HL-60/S4 treated with retinoic acid at 250 ng/mL for 4 days and 3 days (cell line): ENCODE data around the gene RAD52.
"Not testable (repeated sequence)": the region's sequence is repeated elsewhere in the genome, so short reads cannot be mapped to it uniquely, and the experiment has no call there.

Experiments used
- in situ Hi-C: fragments of 300-500 bp; cut with MboI; formaldehyde crosslinking; loops from 2 replicates; pipeline ENCODE4 v1.7.0; 2022; ENCODE audit warnings: low sequenced_read_pairs

Gene RAD52

DNA sequence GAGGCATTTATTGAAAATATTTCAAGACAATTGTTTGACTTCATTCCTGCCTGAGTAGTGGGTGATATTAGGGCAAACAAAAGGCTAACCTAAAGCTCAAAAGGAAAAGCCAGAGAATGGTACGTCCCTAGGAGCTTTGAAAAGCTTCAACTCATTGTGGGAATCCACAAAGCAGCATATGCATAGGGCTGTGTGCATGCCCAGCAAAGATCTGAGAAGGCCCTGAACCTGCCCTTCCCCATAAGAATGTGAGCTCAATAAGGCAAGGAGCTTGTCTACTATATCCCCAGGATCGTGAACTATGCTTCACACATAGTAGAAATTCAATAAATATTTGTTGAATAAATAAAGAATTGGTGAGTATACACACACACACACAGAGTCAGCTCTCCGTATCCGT is 19.1 kb upstream of the RAD52 start:
- in situ Hi-C loops = no loop called here

DNA sequence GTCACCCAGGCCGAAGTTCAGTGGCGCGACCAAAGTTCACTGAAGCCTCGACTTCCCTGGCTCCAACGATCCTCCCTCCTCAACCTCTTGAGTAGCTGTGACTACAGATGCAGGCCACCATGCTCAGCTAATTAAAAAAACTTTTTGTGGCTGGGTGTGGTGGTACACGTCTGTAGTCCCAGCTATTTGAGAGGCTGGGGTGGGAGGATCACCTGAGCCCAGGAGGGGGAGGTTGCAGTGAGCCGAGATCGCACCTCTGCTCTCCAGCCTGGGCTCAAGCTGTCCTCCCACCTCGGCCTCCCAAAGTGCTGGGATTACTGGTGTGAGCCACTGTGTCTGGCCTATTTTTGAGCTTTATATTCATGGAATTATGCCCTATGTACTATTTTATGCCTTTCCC is 18.1 kb upstream of the RAD52 start:
- in situ Hi-C loops = no loop called here

DNA sequence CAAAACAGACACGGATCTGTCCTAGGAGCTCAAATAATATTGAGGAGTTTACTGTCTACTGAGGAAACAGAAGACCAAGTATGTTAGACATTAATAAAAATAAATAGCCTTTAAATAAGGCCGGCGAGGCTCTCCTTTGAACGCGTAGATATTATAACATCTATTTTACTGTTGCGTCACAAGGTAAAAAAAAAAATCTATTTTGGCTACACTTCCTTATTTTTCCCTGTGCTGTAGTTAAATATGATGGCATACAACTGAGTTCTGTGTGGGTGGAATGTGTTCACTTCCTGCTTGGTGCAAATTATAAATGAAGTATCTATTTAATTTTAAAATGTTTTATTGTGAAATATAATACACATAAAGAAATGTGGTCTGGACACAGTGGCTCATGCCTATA is 17.2 kb upstream of the RAD52 start:
- in situ Hi-C loops = no loop called here

- in situ Hi-C loops = no loop called here
These were observed 9.2 kb upstream of the RAD52 start for GRCh38 chr12:958588-959123.

DNA sequence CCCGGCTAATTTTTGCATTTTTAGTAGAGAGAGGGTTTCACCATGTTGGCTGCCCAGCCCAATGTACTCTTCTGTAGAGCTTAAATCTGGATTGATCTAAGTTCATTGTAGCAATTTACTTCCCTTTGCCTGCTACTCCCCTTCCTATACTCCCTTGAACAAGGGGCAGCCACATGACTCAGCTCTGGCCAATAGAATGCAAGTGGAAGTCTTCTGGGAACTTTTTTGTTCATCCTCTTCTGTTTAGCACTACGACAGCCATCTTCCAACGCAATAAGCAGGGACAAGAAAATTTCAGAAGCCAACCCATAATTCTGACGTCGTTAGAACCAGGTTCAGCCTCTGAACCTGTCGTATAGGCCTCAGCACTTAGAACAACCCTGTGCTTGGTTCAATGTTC is 6.4 kb upstream of the RAD52 start:
- in situ Hi-C loops = no loop called here

DNA sequence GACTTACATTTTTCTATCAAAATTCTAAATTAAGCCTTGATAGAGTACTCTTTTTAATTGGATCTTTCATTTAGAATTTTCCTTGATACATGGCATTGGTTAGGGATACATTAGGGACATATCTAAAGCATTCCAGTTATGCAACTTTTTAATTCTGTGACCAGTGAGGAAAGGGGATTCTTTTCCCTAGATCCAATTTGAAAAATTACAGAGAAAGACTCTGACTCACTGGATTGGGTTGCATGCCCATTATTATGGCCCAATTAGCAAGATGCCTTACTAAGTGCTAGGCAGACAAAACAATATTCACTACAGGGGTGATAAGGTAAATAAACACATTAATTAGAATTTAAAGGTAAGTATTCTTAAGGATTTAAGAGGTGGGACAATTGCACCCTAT is 5.2 kb upstream of the RAD52 start:
- in situ Hi-C loops = no loop called here

DNA sequence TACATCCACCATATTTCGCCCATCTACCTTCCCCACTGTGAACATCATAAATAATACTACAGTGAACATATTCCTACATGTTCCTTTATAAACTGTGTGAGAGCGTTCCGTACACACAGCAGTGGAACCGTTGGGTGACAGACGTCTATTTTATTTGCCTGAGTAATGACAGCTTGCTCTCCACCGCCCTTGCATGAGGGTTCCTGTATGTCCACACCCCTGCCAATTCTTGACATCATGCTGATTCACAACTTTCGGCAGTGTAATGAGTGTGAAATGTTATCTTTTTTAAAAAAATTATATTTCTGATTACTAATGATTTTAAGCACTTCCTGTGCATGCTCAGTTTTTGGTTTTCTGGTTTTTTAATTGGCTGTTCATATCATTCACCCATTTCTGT is 4.3 kb upstream of the RAD52 start:
- in situ Hi-C loops = no loop called here

- in situ Hi-C loops = no loop called here
These were observed 1.7 kb upstream of the RAD52 start for GRCh38 chr12:951176-951575.

DNA sequence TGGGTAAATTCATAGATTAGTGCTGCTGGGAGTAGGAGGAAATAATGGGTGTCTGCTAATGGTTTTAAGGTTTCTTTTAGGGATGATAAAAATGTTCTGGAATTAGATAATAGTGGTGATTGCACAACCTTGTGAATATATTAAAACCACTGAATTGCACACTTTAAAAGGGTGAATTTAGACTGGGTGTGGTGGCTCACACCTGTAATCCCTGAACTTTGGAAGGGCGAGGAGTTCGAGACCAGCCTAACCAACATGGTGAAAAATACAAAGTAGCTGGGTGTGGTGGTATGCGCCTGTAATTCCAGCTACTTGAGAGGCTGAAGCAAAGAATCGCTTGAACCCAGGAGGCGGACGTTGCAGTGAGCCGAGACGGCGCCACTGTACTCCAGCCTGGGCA is 1.3 kb downstream of the RAD52 start:
- in situ Hi-C loops = no loop called here

GRCh38 chr12:946631-947030 is 2.9 kb downstream of the RAD52 start:
- in situ Hi-C loops = no loop called here

GRCh38 chr12:946212-946611 is 3.3 kb downstream of the RAD52 start:
- in situ Hi-C loops = no loop called here

- in situ Hi-C loops = no loop called here
These were observed 5.3 kb downstream of the RAD52 start for GRCh38 chr12:944211-944610.

GRCh38 chr12:943051-943450 is 6.4 kb downstream of the RAD52 start:
- in situ Hi-C loops = no loop called here

GRCh38 chr12:938810-939209 is 10.7 kb downstream of the RAD52 start:
- in situ Hi-C loops = no loop called here

DNA sequence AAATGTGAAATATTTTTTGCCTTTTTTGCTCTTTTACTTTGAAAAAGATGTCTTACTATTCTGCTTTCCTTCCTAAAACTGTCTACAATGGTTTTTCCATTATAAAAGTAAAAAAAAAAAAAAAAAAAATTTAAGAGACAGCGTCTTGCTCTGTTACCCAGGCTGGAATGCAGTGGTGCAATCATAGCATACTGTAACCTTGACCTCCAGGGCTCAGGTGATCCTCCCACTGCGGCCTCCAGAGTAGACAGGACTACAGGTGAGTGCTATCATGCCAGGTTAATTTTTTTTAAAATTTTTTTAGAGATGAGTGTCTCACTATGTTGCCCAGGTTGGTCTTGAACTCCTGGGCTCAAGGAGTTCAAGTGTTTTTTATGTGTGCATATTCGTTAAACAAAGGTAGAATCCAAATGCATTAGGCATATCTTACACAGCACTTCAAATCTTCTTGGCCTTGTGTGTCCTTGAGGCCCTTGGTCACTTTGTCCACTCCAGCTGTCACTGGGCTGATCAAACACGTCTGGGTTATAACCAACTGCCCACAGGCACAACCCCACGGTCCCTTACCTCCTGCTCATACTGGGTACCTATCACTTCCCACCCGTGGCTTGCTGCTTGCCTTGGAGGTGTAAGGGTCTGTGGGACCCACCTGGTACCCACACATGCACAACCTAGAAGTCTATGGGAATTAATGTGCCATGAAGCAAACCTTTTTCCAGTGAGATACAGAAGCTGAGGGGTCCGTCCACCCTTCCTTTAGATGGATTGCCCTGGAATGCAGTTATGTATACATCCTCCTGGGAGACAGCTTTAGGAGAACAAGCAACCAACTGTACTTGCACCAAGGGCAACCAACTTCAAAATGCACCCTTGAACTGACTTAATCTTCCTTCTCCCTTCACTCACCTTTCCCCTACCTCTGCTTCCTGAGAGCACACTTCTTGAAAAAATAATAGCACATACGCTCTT is 12.8 kb downstream of the RAD52 start:
- in situ Hi-C loops = no loop called here

- in situ Hi-C loops = not testable (repeated sequence)
These were observed 13.6 kb downstream of the RAD52 start for GRCh38 chr12:935891-936290.

DNA sequence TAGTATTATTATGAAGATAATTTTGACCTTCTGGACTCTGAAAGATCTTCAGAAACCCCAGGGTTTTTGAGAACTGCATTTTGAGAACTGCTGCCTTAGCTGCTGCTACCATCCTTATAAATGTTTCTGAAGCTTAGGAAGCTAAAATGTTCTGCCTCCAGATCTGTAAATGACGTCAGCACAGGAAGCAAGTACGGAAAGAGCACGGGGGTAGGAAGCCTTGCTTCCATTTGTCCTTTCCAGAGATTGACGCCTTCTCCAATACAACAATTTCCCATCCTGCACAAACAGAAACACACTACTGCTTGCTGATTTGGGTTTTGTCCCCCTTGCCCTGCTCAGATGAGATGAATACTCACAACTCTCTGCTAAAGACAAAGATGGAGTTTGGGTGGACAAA is 17.9 kb downstream of the RAD52 start:
- in situ Hi-C loops = no loop called here

- in situ Hi-C loops = no loop called here
These were observed 18.4 kb downstream of the RAD52 start for GRCh38 chr12:931060-931459.

- in situ Hi-C loops = no loop called here
These were observed 22.9 kb downstream of the RAD52 start for GRCh38 chr12:926641-927040.

DNA sequence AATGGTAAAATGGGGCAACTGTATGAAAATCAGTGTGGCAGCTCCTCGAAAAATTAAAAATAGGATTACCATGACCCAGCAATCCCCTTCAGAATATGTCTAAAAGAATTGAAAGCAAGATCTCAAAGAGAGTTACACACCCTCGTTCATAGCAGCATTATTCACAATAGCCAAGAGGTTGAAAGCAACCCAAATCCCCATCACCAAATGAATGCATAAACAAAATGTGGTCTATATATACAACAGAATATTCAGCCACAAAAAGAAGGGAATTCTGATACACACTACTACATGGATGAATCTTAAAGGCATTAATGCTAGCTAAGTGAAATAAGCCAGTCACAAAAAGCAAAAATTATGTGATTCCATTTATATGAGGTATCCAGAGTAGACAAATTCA is 27.2 kb downstream of the RAD52 start:
- in situ Hi-C loops = no loop called here

- in situ Hi-C loops = no loop called here
These were observed 28.8 kb downstream of the RAD52 start for GRCh38 chr12:920676-921075.

DNA sequence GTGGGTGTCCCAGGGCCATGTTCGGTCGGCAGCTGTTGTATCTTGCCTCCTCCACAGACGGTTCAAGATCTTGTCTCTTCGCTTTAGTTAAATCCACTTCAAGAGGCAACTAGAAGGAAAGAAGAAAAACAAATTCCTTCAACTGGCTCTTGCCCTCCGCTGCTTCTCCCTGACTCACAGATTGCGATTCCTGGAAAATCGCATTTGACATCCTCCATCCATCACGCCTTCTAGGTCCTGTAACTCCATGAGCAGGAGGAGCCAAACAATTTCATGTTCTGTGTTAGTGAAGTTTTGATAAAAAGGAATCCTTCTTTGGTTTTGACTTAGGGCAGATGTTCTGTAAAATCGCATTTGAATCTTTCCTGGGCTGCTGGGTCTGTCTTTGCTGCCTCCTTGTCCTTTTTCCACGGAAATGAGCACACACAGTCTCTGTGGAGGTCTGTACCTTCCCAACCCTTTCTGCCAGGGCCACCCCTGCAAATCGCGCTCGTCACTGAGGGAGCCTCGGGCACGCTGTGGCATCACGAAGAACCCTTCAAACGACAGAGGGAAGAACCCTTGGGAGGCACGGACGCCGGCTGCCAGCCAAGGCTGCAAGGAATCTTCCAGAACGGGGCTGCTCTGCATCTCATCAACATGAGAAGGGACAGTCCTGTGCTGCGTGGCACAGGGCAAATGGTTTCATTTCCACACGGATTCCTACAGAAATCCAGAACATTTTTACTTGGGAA is 32.6 kb downstream of the RAD52 start:
- in situ Hi-C loops = no loop called here
